SKM-1 treated with dmso at 0.1 percent for 144 hours (cell line): Measurements from ENCODE around the gene TMEM131.
"Not testable (repeated sequence)": the region's sequence is repeated elsewhere in the genome, so short reads cannot be mapped to it uniquely, and the experiment has no call there.

Experiments
- DNase-seq: peaks from one replicate; lab custom pipeline; 2025; ENCODE audit not compliant: unreplicated experiment; lab: John Stamatoyannopoulos, UW

TMEM131 gene

GRCh38 chr2:97714084-97714949 is 281.4 kb downstream of the TMEM131 start:
- DNase-seq = no peak

- DNase-seq = no peak
Observed at GRCh38 chr2:97713296-97714083, 282.3 kb downstream of the TMEM131 start, which contains the start of gene ZAP70. Gene ZAP70, plus strand, starts transcription at chr2:97713576. Its CDS starts 10,461 bp downstream, at chr2:97724037.

- DNase-seq = no peak
Observed at GRCh38 chr2:97712693-97713295, 283.0 kb downstream of the TMEM131 start.

- not testable (repeated sequence) for DNase-seq
Observed at GRCh38 chr2:97712175-97712574, 283.6 kb downstream of the TMEM131 start.

- no peak for DNase-seq
Observed at GRCh38 chr2:97711394-97711711, 284.4 kb downstream of the TMEM131 start.

- no peak for DNase-seq
Observed at GRCh38 chr2:97708608-97709007, 287.1 kb downstream of the TMEM131 start.

- DNase-seq = no peak
Observed at GRCh38 chr2:97708048-97708380, 287.7 kb downstream of the TMEM131 start.

GRCh38 chr2:97707362-97708047 is 288.2 kb downstream of the TMEM131 start:
- DNase-seq = no peak

- DNase-seq = no peak
Observed at GRCh38 chr2:97706708-97707345, 288.9 kb downstream of the TMEM131 start.
